GM23338 (cell line): ENCODE measurements around the gene DCAF4. TPM values are rescaled to one million over a fixed set of nuclear protein-coding genes. Genes with fewer than 3 reads are reported as not detected.
"Not testable (repeated sequence)": the region's sequence is repeated elsewhere in the genome, so short reads cannot be mapped to it uniquely, and the experiment has no call there.

Experiments used
- ATAC-seq: fragments of 200-7000 bp; cut with Tn5 transposase; 3 replicates; pipeline ENCODE4 v1.9.1; 2020
- DNase-seq: peaks from one replicate; pipeline ENCODE4 v3.0.0-alpha.2; 2015; ENCODE audit warnings: low spot score
- H2AFZ ChIP-seq: fragments of 200-600 bp; sonication (generic); 2 replicates; pipeline ENCODE4 v1.8.0; 2016; ENCODE audit warnings: antibody characterized with exemption, mild to moderate bottlenecking, moderate library complexity
- H3F3A ChIP-seq: fragments of 200-600 bp; sonication (generic); replicated peaks from 2 replicates; pipeline ENCODE4 v1.8.0; 2017; ENCODE audit warnings: antibody characterized with exemption, mixed run types, low read depth
- H3K27ac ChIP-seq: fragments of 200-600 bp; sonication (generic); 2 replicates; pipeline ENCODE4 v1.6.1; 2016; ENCODE audit warnings: low read depth
- H3K27me3 ChIP-seq: fragments of 200-600 bp; sonication (generic); 2 replicates; pipeline ENCODE4 v1.8.0; 2016; ENCODE audit warnings: mild to moderate bottlenecking, mixed run types, moderate library complexity; ENCODE audit not compliant: insufficient read depth
- H3K36me3 ChIP-seq: fragments of 200-600 bp; sonication (generic); 2 replicates; pipeline ENCODE4 v1.8.0; 2016; ENCODE audit warnings: mild to moderate bottlenecking; ENCODE audit not compliant: insufficient read depth
- H3K4me1 ChIP-seq: fragments of 200-600 bp; sonication (generic); 2 replicates; pipeline ENCODE4 v1.8.0; 2016; ENCODE audit warnings: mild to moderate bottlenecking, moderate library complexity; ENCODE audit not compliant: insufficient read depth
- H3K4me2 ChIP-seq: fragments of 200-600 bp; sonication (generic); 2 replicates; pipeline ENCODE4 v1.7.1; 2017; ENCODE audit warnings: mixed run types
- H3K4me3 ChIP-seq: fragments of 200-600 bp; sonication (generic); 2 replicates; pipeline ENCODE4 v1.6.1; 2016; ENCODE audit warnings: mixed run types
- H3K79me2 ChIP-seq: fragments of 200-600 bp; sonication (generic); replicated peaks from 2 replicates; pipeline ENCODE4 v1.8.0; 2017; ENCODE audit warnings: mild to moderate bottlenecking; ENCODE audit not compliant: insufficient read depth
- H3K9me2 ChIP-seq: fragments of 200-600 bp; sonication (generic); 2 replicates; pipeline ENCODE4 v1.8.0; 2017; ENCODE audit not compliant: insufficient read depth
- H4K20me1 ChIP-seq: fragments of 200-600 bp; sonication (generic); replicated peaks from 2 replicates; pipeline ENCODE4 v1.8.0; 2017; ENCODE audit warnings: mild to moderate bottlenecking; ENCODE audit not compliant: insufficient read depth
- H3K27ac Mint-ChIP-seq: 2 replicates; pipeline ENCODE4 v1.8.0; 2020; ENCODE audit warnings: inconsistent platforms, mild to moderate bottlenecking, moderate library complexity, mixed read lengths
- H3K27me3 Mint-ChIP-seq: 3 replicates; pipeline ENCODE4 v1.8.0; 2022; ENCODE audit warnings: low read depth, mild to moderate bottlenecking, moderate library complexity, mixed read lengths, inconsistent platforms; ENCODE audit not compliant: insufficient read depth, poor library complexity
- H3K36me3 Mint-ChIP-seq: 3 replicates; pipeline ENCODE4 v1.8.0; 2021; ENCODE audit warnings: low read depth, mild to moderate bottlenecking, inconsistent platforms, moderate library complexity, mixed read lengths
- H3K4me1 Mint-ChIP-seq: 3 replicates; pipeline ENCODE4 v1.8.0; 2020; ENCODE audit warnings: mild to moderate bottlenecking, inconsistent platforms, mixed read lengths
- H3K4me3 Mint-ChIP-seq: 3 replicates; pipeline ENCODE4 v1.8.0; 2021; ENCODE audit warnings: moderate library complexity, mild to moderate bottlenecking, inconsistent platforms, mixed read lengths
- H3K9me3 Mint-ChIP-seq: 3 replicates; pipeline ENCODE4 v1.8.0; 2020; ENCODE audit warnings: moderate library complexity, mild to moderate bottlenecking, inconsistent platforms, mixed read lengths
- CREB1 ChIP-seq: fragments of 250-450 bp; sonication (Bioruptor Pico); IDR thresholded peaks from 2 replicates; pipeline ENCODE4 v1.5.0; 2020; ENCODE audit warnings: low read depth, mild to moderate bottlenecking, moderate library complexity
- CTCF ChIP-seq, 2 experiments: fragments of 200-600 bp in 1 of 2; sonication (generic) in 1 of 2; conservative IDR thresholded peaks; 2 replicates each; pipeline versions ENCODE4 v1.5.1 to v1.6.1; 2016 to 2017; ENCODE audit warnings: antibody characterized with exemption in 2 of 2, low read depth in 2 of 2, mild to moderate bottlenecking in 2 of 2, moderate library complexity in 1 of 2
- ETS1 ChIP-seq: IDR thresholded peaks from 2 replicates; pipeline ENCODE4 v1.6.1; 2016; ENCODE audit warnings: antibody characterized with exemption
- EZH2 ChIP-seq: fragments of 200-600 bp; sonication (generic); IDR thresholded peaks from one replicate; pipeline ENCODE4 v1.8.0; 2017; ENCODE audit warnings: antibody characterized with exemption, mild to moderate bottlenecking, low read depth; ENCODE audit not compliant: unreplicated experiment
- EZH2phosphoT487 ChIP-seq: fragments of 200-600 bp; sonication (generic); IDR thresholded peaks from one replicate; pipeline ENCODE4 v1.8.1; 2018; ENCODE audit warnings: antibody characterized with exemption; ENCODE audit not compliant: unreplicated experiment
- NANOG ChIP-seq: IDR thresholded peaks from 2 replicates; pipeline ENCODE4 v1.6.1; 2016; ENCODE audit warnings: antibody characterized with exemption, borderline replicate concordance
- POLR2AphosphoS5 ChIP-seq: IDR thresholded peaks from 2 replicates; pipeline ENCODE4 v1.6.1; 2016; ENCODE audit warnings: antibody characterized with exemption, low read depth
- ZNF114 ChIP-seq: fragments of 250-450 bp; sonication (Bioruptor Pico); IDR thresholded peaks from 2 replicates; pipeline ENCODE4 v1.5.0; 2020; ENCODE audit warnings: mild to moderate bottlenecking, moderate library complexity
- ZNF462 ChIP-seq: fragments of 250-450 bp; sonication (Bioruptor Pico); IDR thresholded peaks from 2 replicates; pipeline ENCODE4 v1.5.0; 2020; ENCODE audit warnings: mild to moderate bottlenecking, moderate library complexity
- polyA plus RNA-seq: library from polyadenylated mRNA; unstranded; fragments of >200 nt; fragmentation: Nextera tagmentation; extraction: Ambion mirVana; gene quantifications from 2 replicates; pipeline ENCODE4 v1.2.1, GENCODE V29; 2016
- total RNA-seq: library from RNA; depleted of rRNA; stranded (reverse); fragments of >200 nt; shearing (Covaris generic); gene quantifications from 2 replicates; pipeline ENCODE4 v1.2.3, GENCODE V29; 2014

Gene DCAF4
- total and polyA plus RNA-seq, 2 experiments from 2014 or later: 17.5 to 39.3 TPM

- not testable (repeated sequence) for H4K20me1 ChIP-seq, H3K9me2 ChIP-seq, H3K36me3 ChIP-seq, H3K27me3 ChIP-seq, H2AFZ ChIP-seq, H3K27ac Mint-ChIP-seq, H3K36me3 Mint-ChIP-seq, ATAC-seq, H3K4me3 Mint-ChIP-seq, H3F3A ChIP-seq, H3K9me3 Mint-ChIP-seq, H3K4me2 ChIP-seq, H3K27me3 Mint-ChIP-seq, H3K79me2 ChIP-seq, H3K4me3 ChIP-seq, H3K4me1 Mint-ChIP-seq, DNase-seq
- peaks cover 15% of the 10 kb centered on the region; the same call in 1 of the 2 replicates for H3K4me1 ChIP-seq
- peak overlapping the region; percentile 39; the same call in 1 of the 2 replicates for H3K27ac ChIP-seq
Observed at GRCh38 chr14:73004641-73005040, 78.4 kb downstream of the DCAF4 start.

- Histone ChIP-seq H3K4me2 (no peak overlapping the region), H3K4me3 (no peak overlapping the region), H3K27ac (no peak overlapping the region), H3F3A (0 out of 2 replicates have a peak, but pooled peaks cover 2% of the 10 kb centered on the region), H3K36me3 (no peaks in the 10 kb centered on the region), H2AFZ (no peak overlapping the region), H3K4me1 (no peaks in the 10 kb centered on the region), H3K9me2 (no peaks in the 10 kb centered on the region), H4K20me1 (no peaks in the 10 kb centered on the region; the same call in 1 of the 2 replicates), H3K79me2 (peaks cover 6% of the 10 kb centered on the region; the same call in 1 of the 2 replicates), H3K27me3 (no peaks in the 10 kb centered on the region)
- TF ChIP-seq POLR2AphosphoS5: no peak
- no peak for TF ChIP-seq CTCF (conservative IDR thresholded peaks at IDR 0.05; ENCODE audit: low read depth in 2 of 2)
- no peak for TF ChIP-seq EZH2phosphoT487
- no peak for TF ChIP-seq NANOG
- no peak for TF ChIP-seq CREB1
- no peak for TF ChIP-seq ETS1
- TF ChIP-seq EZH2: no peak
- Mint-ChIP-seq H3K9me3 (no peaks in the 10 kb centered on the region), H3K27ac (no peak overlapping the region), H3K27me3 (no peaks in the 10 kb centered on the region), H3K4me1 (no peaks in the 10 kb centered on the region), H3K36me3 (peaks cover 6% of the 10 kb centered on the region; the same call in 1 of the 3 replicates), H3K4me3 (no peak overlapping the region)
- ATAC-seq (no peak), DNase-seq (no peak)
Observed at GRCh38 chr14:73007835-73008234, 81.6 kb downstream of the DCAF4 start.

GRCh38 chr14:73008501-73008900 lies 82.2 kb downstream of the DCAF4 start:
- H3K79me2 ChIP-seq: peaks cover 1% of the 10 kb centered on the region; the same call in 1 of the 2 replicates
- TF ChIP-seq ZNF114 (CRISPR knock-in tag) (no peak), ZNF462 (no peak)

More at GRCh38 chr14:73008501-73008900, 82.2 kb downstream of the DCAF4 start:
- no peak overlapping the region for H3K4me3 Mint-ChIP-seq
- no peaks in the 10 kb centered on the region for H3K36me3 ChIP-seq
- H2AFZ ChIP-seq: no peak overlapping the region
- peaks cover 6% of the 10 kb centered on the region; the same call in 1 of the 3 replicates for H3K36me3 Mint-ChIP-seq
- H3F3A ChIP-seq: 0 out of 2 replicates have a peak, but pooled peaks cover 2% of the 10 kb centered on the region
- H3K4me2 ChIP-seq: no peak overlapping the region
- no peaks in the 10 kb centered on the region for H3K27me3 Mint-ChIP-seq
- ATAC-seq: no peak
- H3K4me1 ChIP-seq: no peaks in the 10 kb centered on the region
- H3K27ac ChIP-seq: no peak overlapping the region
- no peaks in the 10 kb centered on the region for H3K27me3 ChIP-seq
- no peak overlapping the region for H3K27ac Mint-ChIP-seq
- no peaks in the 10 kb centered on the region for H3K9me2 ChIP-seq
- no peak overlapping the region for H3K4me3 ChIP-seq
- DNase-seq: no peak
- H3K4me1 Mint-ChIP-seq: no peaks in the 10 kb centered on the region
- H4K20me1 ChIP-seq: no peaks in the 10 kb centered on the region; the same call in 1 of the 2 replicates
- H3K9me3 Mint-ChIP-seq: no peaks in the 10 kb centered on the region
